DMS53 treated with DMSO at 0.1 percent for 48 hours (cell line): Measurements from ENCODE around the gene ZNF236.
A peak's percentile ranks its signal among the peaks of the same experiment; 100 is the strongest.
"Not testable (repeated sequence)": the region's sequence is repeated elsewhere in the genome, so short reads cannot be mapped to it uniquely, and the experiment has no call there.

Experiments
- DNase-seq: peaks from one replicate; lab custom pipeline; 2025; ENCODE audit not compliant: unreplicated experiment; lab: John Stamatoyannopoulos, UW

ZNF236 gene

GRCh38 chr18:76822506-76823160 is at the start of gene ZNF236:
ZNF236 (plus strand) TSS chr18:76822557; CDS start chr18:76822608, 51 bp downstream.
- peak; percentile 70 for DNase-seq

DNA sequence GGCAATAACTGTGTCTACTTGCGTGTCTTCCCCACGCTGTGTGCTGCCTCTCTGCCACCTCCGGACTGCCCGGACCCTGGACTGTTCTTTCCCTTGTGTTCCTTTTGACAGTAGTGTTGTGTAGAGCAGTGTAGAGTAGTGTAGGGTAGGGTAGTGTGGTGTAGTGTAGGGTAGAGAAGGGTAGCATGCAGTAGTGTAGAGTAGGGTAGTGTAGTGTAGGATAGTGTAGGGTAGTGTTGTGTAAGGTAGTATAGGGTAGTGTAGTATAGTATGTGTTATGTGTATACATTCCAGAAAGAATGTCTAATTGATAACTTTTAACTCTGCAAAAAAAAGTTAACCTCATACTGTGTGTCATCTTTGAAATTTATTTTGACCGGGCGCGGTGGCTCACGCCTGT is 49.7 kb upstream of the ZNF236 start:
- DNase-seq, result no peak

DNA sequence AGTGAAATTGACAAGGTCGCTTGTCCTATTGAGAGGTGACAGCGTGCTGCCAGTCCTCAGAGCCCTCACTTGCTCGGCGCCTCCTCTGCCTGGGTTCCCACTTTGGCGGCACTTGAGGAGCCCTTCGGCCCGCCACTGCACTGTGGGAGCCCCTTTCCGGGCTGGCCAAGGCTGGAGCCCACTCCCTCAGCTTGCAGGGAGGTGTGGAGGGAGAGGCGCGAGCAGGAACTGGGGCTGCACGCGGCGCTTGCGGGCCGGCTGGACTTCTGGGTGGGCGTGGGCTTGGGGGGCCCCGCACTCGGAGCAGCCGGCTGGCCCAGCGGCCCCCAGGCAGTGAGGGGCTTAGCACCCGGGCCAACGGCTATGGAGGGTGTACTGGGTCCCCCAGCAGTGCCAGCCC is 45.3 kb upstream of the ZNF236 start:
- not testable (repeated sequence) for DNase-seq

DNA sequence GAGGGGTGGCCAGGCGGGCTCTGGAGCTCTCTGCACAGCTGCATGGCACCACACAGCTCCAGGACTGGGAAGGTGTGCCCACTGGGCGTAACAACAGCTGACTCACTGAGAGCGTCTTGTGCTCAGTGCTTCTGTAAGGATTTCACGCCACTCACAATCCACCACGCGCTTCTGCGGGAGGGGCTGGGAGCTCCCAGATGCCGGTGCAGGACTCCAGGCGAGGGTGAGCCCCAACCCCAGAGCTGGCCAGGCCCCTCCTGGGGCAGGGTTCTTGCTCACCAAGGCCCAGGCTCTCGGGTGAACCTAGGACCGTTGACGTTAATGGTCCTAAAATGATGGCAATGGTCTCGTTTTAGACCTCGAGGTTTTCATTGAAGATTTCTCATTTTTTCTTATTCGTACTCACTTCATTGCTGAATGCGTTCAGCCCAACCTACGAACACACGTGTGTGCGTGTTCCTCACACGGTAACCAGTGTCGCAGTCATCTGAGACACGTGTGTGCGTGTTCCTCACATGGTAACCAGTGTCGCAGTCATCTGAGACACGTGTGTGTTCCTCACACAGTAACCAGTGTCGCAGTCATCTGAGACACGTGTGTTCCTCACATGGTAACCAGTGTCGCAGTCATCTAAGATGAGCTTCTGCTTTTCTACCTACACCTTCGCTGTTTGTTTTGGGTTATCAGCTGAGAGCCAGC is 38.4 kb upstream of the ZNF236 start:
- no peak for DNase-seq

DNA sequence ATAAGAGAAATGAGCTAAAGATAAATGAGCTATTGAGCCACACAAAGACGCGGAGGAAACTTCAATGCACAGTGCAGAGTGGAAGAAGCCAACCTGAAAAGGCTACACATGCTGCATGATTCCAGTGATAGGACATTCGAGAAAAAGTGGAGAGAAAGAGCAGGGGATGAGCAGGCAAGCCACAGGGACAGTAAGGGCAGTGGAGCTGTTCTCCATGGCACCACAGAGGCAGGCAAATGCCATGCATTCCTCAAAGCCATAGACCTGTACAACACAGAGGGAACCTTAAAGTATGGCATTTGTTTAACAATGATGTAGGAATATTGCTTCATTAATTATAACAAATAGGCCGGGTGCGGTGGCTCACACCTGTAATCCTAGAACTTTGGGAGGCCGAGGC is 36.5 kb upstream of the ZNF236 start:
- no peak for DNase-seq

DNA sequence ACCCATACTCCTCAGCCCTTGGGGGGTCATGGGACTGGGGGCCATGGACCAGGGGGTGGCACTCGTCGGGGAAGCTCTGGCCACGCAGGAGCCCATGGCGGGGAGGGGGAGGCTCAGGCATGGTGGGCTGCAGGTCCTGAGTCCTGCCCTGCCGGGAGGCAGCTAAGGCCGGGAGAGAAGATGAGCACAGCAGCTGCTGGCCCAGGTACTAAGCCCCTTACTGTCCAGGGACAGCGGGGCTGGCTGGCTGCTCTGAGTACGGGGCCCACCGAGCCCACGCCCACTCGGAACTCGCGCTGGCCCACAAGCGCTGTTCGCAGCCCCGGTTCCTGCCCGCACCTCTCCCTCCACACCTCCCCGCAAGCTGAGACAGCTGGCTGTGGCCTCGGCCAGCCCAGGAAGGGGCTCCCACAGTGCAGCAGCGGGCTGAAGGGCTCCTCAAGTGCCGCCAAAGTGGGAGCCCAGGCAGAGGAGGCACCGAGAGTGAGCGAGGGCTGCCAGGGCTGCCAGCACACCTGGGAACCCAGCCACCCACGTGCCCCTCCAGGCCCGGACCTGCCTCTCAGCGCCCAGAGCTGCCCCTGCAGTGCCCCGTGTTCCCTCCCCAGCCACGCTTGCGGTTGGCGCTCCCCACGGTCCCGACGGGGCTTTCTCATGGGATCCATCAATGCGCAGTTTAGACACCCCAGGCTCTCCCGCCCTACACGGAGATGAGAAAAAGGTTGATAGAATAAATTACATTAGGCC is 33.6 kb upstream of the ZNF236 start:
- DNase-seq, result no peak

- no peak for DNase-seq
These were observed 31.3 kb upstream of the ZNF236 start for GRCh38 chr18:76791106-76791505.

GRCh38 chr18:76791642-76792041 is 30.7 kb upstream of the ZNF236 start:
- no peak for DNase-seq

GRCh38 chr18:76794326-76794725 is 28.0 kb upstream of the ZNF236 start:
- no peak for DNase-seq

DNA sequence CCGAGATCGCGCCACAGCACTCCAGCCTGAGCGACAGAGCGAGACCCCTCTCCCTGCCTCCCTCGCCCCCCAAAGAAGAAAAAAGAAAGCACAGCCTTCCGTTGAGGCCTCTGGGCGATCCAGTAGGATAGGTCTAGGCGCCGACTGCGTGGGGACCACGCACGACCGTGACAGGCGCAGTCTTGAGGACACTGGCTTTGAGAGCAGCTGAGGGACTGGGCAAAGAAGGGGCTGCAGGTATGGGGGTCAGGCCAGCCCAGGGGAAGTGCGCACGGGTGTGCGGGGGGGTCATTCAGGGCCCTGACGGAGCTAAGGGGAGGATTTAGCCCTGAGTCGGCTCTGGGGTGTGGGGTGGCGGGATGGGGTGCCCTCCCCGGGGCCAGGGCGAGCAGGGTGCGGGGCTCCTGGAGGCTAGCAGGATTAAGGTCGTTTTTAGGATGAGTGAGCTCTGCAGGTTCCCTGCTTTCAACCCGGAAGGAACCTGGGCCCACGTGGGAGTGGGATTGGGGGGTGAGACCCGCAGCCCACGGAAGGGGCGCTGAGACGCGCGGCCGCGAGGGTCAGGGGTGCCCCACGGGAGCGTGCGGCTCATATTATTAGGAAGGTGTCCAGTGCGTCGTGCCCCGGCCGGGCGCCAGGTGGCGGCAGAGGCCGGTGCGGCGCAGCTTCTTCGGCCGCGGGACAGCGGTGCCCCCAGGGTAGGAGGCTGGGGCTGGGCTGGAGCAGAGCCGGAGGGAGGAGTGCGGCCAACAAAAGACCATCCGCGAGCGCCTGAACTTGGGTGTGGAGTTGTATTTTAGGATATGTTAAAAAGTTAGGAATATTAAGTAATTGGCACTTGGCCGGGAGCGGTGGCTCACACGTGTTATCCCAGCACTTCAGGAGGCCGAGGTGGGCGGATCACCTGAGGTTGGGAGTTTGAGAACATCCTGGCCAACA is 20.5 kb upstream of the ZNF236 start:
- DNase-seq, result peak; percentile 69

DNA sequence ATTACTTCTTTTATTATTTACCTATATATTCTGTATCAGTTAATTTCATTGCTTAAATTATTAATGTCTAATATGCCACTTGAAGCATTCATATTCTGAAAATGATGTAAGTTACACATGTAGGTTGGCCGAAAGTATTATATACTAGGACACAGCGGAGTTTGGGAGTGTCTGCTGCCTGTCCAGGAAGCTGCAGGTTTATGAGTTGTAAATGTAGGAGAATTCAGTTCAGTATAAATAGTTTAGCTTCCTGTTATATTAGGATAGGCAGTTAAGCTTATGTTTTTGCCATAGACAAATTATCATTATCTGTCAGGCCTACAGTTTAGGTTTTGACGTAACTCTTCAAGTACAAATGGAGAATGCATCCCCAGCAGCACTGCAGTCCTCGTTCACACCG is 18.9 kb upstream of the ZNF236 start:
- no peak for DNase-seq

DNA sequence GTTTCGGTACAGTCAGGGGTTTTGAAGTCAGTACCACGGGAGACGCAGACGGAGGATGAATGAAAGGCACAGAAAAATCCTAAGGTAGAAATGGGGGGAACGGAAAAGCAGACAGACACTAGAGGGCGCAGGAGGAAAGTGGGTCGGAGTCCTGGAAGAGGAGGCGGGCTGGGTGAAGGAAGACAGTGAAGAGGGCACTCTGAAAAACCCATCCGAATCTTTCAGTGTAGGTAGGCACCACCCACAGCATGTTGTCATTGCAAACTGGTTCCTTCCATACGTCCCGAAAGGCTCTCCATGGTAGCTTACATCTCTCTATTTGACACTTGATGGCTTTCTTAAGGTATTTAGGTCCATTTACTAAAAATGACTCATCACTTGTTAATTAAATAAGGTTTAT is 18.5 kb upstream of the ZNF236 start:
- DNase-seq, result peak; percentile 93

DNA sequence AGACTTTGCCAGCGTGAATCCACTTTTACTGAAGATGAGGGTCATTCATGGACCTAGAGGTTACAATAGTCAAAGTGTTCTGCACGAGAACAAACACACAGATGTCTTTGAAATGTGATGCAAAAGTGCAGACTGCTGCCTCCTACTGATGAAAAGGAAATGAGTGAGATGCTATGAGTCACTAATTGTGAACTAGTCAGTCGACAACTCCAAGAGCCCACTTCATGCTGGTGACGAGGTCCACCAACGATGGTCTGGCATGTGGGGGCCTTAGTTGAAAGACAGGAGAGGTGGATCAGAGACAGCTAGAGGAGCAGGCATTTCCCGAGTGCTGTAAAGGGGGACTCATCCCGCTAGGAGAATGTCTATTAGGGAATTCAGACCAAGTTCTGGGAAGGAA is 17.1 kb upstream of the ZNF236 start:
- DNase-seq, result no peak

DNA sequence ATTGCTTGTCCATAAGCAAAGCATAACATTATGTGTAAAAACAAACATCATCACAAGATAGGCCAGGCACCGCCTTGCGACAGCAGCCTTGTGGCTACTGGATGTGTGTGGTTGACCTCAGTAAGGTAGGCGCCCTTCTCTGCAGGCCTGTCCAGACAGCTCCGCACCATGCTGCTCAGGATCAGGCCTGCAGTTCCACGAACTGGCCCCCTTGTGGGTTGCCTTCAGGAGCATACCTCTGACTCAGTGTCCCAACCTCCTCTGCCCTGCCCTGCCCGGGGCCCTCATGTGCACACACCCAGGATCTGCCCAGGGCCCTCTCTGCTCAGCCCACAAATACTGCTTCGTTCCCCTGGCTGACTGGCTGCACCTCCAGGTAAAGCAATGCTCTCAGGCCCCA is 16.1 kb upstream of the ZNF236 start:
- DNase-seq, result no peak

- DNase-seq, result no peak
These were observed 13.8 kb upstream of the ZNF236 start for GRCh38 chr18:76808561-76808960.

DNA sequence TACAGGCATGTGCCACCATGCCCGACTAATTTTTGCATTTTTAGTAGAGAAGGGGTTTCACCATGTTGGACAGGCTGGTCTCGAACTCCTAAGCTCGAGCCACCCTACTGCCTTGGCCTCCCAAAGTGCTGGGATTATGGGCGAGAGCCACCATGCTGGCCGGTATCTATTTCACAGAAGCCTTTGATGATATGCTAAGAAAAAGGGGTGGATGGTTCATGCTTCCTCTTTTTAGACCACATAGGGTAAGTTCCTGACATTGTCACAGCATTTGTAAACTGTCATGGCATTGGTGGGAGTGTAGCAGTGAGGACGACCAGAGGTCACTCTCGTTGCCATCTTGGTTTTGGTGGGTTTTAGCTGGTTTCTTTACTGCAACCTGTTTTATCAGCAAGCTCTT is 10.8 kb upstream of the ZNF236 start:
- not testable (repeated sequence) for DNase-seq

- no peak for DNase-seq
These were observed 8.1 kb upstream of the ZNF236 start for GRCh38 chr18:76814256-76814655.

GRCh38 chr18:76816127-76816526 is 6.2 kb upstream of the ZNF236 start:
- no peak for DNase-seq

DNA sequence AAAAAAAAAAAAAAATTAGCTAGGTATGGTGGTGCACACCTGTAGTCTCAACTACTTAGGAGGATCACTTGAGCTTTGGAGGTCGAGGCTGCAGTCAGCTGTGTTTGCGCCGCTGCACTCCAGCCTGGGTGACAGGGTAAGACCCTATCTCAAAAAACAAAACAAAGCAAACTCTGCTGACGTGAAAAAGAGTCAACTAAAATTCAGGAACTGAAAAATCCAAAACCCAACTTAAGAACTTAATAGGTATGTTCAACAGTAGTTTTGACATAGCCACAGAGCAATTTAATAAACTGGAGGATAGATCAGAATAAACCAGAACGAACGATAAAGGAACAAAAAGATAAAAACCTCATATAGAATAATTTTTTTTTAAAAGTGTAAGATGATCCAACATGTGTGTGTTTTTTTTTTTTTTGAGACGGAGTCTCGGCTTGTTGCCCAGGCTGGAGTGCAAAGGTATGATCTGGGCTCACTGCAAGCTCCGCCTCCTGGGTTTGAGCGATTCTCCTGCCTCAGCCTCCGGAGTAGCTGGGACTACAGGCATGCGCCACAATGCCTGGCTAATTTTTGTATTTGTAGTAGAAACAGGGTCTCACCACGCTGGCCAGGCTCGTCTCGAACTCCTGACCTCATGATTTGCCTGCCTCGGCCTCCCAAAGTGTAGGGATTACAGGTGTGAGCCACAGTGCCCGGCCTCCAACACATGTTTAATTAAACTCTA is 4.3 kb upstream of the ZNF236 start:
- DNase-seq, result no peak

GRCh38 chr18:76819411-76820136 is 2.8 kb upstream of the ZNF236 start:
- no peak for DNase-seq
